Trophoblast cell (in vitro differentiated cells and primary cell): ENCODE results near the gene BAIAP3.

Experiments
- DNase-seq, 2 donors: peaks; one replicate each; pipeline ENCODE4 v3.0.0-alpha.2; 2016
- H2AFZ ChIP-seq: 2 replicates; pipeline ENCODE4 v1.6.1; 2013; ENCODE audit warnings: low read length, moderate library complexity, mild to moderate bottlenecking; ENCODE audit not compliant: insufficient read depth, poor library complexity
- H2AK5ac ChIP-seq: 2 replicates; pipeline ENCODE4 v1.6.1; 2013; ENCODE audit warnings: mild to moderate bottlenecking, low read length
- H2BK120ac ChIP-seq: 2 replicates; pipeline ENCODE4 v1.6.1; 2013; ENCODE audit warnings: low read length, mild to moderate bottlenecking, moderate library complexity; ENCODE audit not compliant: insufficient read depth, poor library complexity
- H2BK12ac ChIP-seq: 2 replicates; pipeline ENCODE4 v1.6.1; 2013; ENCODE audit warnings: mild to moderate bottlenecking, low read length, moderate library complexity
- H2BK5ac ChIP-seq: 2 replicates; pipeline ENCODE4 v1.6.1; 2013; ENCODE audit warnings: low read length, low read depth, moderate library complexity, mild to moderate bottlenecking; ENCODE audit not compliant: poor library complexity
- H3K14ac ChIP-seq: 2 replicates; pipeline ENCODE4 v1.6.1; 2013; ENCODE audit warnings: mild to moderate bottlenecking, low read length
- H3K18ac ChIP-seq: 2 replicates; pipeline ENCODE4 v1.6.1; 2013; ENCODE audit warnings: mild to moderate bottlenecking, low read length
- H3K23ac ChIP-seq: 2 replicates; pipeline ENCODE4 v1.6.1; 2013; ENCODE audit warnings: low read length
- H3K27ac ChIP-seq: 2 replicates; pipeline ENCODE4 v1.5.1; 2013; ENCODE audit warnings: low read depth, mild to moderate bottlenecking, inconsistent platforms, low read length, moderate library complexity
- H3K27me3 ChIP-seq: 2 replicates; pipeline ENCODE4 v1.6.1; 2013; ENCODE audit warnings: inconsistent platforms, mild to moderate bottlenecking, low read length, moderate library complexity; ENCODE audit not compliant: insufficient read depth
- H3K36me3 ChIP-seq, 2 experiments: 1 replicate in 1 of 2; 2 replicates in 1 of 2; pipeline ENCODE4 v1.6.1; 2013; ENCODE audit warnings: low read length in 2 of 2, mild to moderate bottlenecking in 2 of 2, moderate library complexity in 1 of 2; ENCODE audit not compliant: insufficient read depth in 2 of 2, control insufficient read depth in 1 of 2
- H3K4ac ChIP-seq: 2 replicates; pipeline ENCODE4 v1.6.1; 2013; ENCODE audit warnings: low read depth, mild to moderate bottlenecking, low read length, moderate library complexity
- H3K4me1 ChIP-seq, 2 experiments: 1 replicate in 1 of 2; 2 replicates in 1 of 2; pipeline ENCODE4 v1.6.1; 2013; ENCODE audit warnings: low read length in 2 of 2, mild to moderate bottlenecking in 2 of 2, moderate library complexity in 1 of 2; ENCODE audit not compliant: insufficient read depth in 2 of 2, control insufficient read depth in 1 of 2
- H3K4me2 ChIP-seq: 2 replicates; pipeline ENCODE4 v1.6.1; 2013; ENCODE audit warnings: inconsistent platforms, mild to moderate bottlenecking, low read length, moderate library complexity
- H3K4me3 ChIP-seq: 2 replicates; pipeline ENCODE4 v1.5.1; 2013; ENCODE audit warnings: mild to moderate bottlenecking, low read depth, low read length, inconsistent platforms
- H3K79me1 ChIP-seq: one replicate; pipeline ENCODE4 v1.6.1; 2013; ENCODE audit warnings: low read length
- H3K79me2 ChIP-seq: 2 replicates; pipeline ENCODE4 v1.6.1; 2013; ENCODE audit warnings: low read length, mild to moderate bottlenecking; ENCODE audit not compliant: control insufficient read depth, insufficient read depth, poor library complexity
- H3K9ac ChIP-seq: 2 replicates; pipeline ENCODE4 v1.6.1; 2013; ENCODE audit warnings: mild to moderate bottlenecking, low read length
- H3K9me3 ChIP-seq: 2 replicates; pipeline ENCODE4 v1.6.1; 2013; ENCODE audit warnings: low read depth, mild to moderate bottlenecking, control low read depth, inconsistent platforms, low read length; ENCODE audit not compliant: insufficient read depth
- H4K12ac ChIP-seq: 2 replicates; pipeline ENCODE4 v1.6.1; 2013; ENCODE audit warnings: low read depth, mild to moderate bottlenecking, low read length, moderate library complexity
- H4K8ac ChIP-seq: 2 replicates; pipeline ENCODE4 v1.6.1; 2013; ENCODE audit warnings: low read depth, mild to moderate bottlenecking, low read length, moderate library complexity
- H4K91ac ChIP-seq: one replicate; pipeline ENCODE4 v1.6.1; 2013; ENCODE audit warnings: low read depth, mild to moderate bottlenecking, low read length, moderate library complexity
- WGBS: extraction: QIAGEN DNeasy Blood & Tissue Kit; methylation state at CpG from one replicate; pipeline ENCODE4 v1.1.7; 2013; ENCODE audit warnings: missing lambda C conversion rate; ENCODE audit not compliant: insufficient read length, insufficient coverage; ENCODE audit errors: extremely low coverage; 5-methylcytosine and 5-hydroxymethylcytosine counted together

The BAIAP3 gene

DNA sequence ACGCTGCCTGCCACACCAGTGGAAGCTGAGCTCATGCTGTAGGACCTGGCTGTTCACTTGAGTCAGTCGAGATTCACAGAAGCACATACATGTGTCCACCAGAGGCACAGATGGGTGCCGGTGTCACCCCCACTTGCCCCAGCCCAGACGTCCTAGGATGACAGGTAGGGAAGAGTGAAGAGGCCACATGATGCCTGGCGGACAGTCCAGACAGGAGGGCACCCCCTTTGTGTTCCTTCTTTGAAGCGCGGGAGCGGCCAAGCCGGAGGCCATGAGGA, 15.2 kb upstream of the BAIAP3 start:
- Histone ChIP-seq H3K14ac (no peak overlapping the region), H3K27me3 (no peaks in the 10 kb centered on the region), H4K12ac (no peak overlapping the region), H3K79me2 (peaks cover 9% of the 10 kb centered on the region), H2AK5ac (no peak overlapping the region), H3K27ac (no peak overlapping the region), H3K4me3 (no peak overlapping the region), H3K79me1 (no peaks in the 10 kb centered on the region), H3K9ac (no peak overlapping the region), H2AFZ (no peak overlapping the region), H3K4ac (no peak overlapping the region), H3K18ac (no peak overlapping the region), H3K4me1 (no peaks in the 10 kb centered on the region), H4K91ac (no peak overlapping the region), H2BK120ac (no peak overlapping the region), H3K23ac (no peak overlapping the region), H3K9me3 (peaks cover 4% of the 10 kb centered on the region), H2BK12ac (no peak overlapping the region), H3K4me2 (no peak overlapping the region), H2BK5ac (no peak overlapping the region), H4K8ac (no peak overlapping the region), H3K36me3 (peaks cover 89 to 90% of the 10 kb centered on the region in 2 experiments)
- WGBS, result no CpG with 5 or more reads among the region's 9 CpGs
- no peak for DNase-seq

DNA sequence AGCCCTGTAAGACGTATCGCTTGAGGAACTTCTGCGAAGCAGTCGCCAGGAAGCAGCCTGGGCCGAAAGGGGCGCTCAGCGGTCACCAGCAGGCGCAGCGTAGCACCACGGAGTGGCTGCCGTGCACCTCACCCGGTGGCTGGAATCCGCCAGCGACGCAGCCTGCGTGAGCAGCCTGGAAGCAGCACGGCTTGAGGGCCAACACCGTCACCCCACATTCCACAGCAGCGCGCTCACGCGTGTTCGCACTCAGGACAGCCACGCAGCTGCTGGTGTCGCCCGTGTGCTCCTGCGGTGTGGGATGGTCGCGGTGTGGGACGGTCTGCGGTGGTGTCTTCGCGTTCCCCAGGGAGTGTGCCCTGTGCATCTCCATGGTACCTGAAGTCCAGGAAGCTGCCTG, 14.4 kb upstream of the BAIAP3 start:
- Histone ChIP-seq H3K4me2 (no peak overlapping the region), H3K27me3 (no peaks in the 10 kb centered on the region), H4K91ac (no peak overlapping the region), H2AK5ac (no peak overlapping the region), H3K79me2 (peaks cover 2% of the 10 kb centered on the region), H3K27ac (no peak overlapping the region), H3K4me1 (no peaks in the 10 kb centered on the region), H4K12ac (no peak overlapping the region), H3K36me3 (peaks cover 90 to 91% of the 10 kb centered on the region in 2 experiments), H3K14ac (no peak overlapping the region), H3K9me3 (peaks cover 4% of the 10 kb centered on the region), H2BK120ac (no peak overlapping the region), H2AFZ (no peak overlapping the region), H4K8ac (no peak overlapping the region), H3K9ac (no peak overlapping the region), H3K4ac (no peak overlapping the region), H3K23ac (no peak overlapping the region), H2BK5ac (no peak overlapping the region), H2BK12ac (no peak overlapping the region), H3K79me1 (no peaks in the 10 kb centered on the region), H3K4me3 (no peak overlapping the region), H3K18ac (no peak overlapping the region)
- DNase-seq, result no peak
- WGBS, result no CpG with 5 or more reads among the region's 33 CpGs

DNA sequence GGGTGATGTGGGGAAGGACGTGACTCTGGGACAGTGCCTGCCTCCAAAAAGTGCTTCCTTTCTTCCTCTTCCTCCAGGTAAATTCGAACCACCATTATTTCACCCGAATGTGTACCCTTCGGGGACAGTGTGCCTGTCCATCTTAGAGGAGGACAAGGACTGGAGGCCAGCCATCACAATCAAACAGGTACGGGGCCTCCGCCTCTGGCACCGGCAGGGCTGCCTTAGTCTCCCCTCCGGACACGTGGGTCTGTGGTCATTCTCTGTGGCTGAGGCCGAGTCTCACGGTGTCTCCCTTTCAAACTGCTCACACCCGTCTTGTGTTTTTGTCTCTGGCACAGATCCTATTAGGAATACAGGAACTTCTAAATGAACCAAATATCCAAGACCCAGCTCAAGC, 13.3 kb upstream of the BAIAP3 start:
- H2AFZ ChIP-seq, result no peak overlapping the region
- H4K91ac ChIP-seq, result no peak overlapping the region
- no peak overlapping the region for H3K27ac ChIP-seq
- peaks cover 4% of the 10 kb centered on the region for H3K9me3 ChIP-seq
- H3K4me3 ChIP-seq, result no peak overlapping the region
- H2BK120ac ChIP-seq, result no peak overlapping the region
- H3K4me2 ChIP-seq, result no peak overlapping the region
- no peak overlapping the region for H3K4ac ChIP-seq
- H3K36me3 ChIP-seq, result peaks cover 90 to 91% of the 10 kb centered on the region in 2 experiments
- WGBS, result no CpG with 5 or more reads among the region's 12 CpGs
- no peaks in the 10 kb centered on the region for H3K79me1 ChIP-seq
- H4K8ac ChIP-seq, result no peak overlapping the region
- no peak overlapping the region for H3K18ac ChIP-seq
- DNase-seq, result no peak
- no peak overlapping the region for H3K14ac ChIP-seq
- H3K79me2 ChIP-seq, result no peaks in the 10 kb centered on the region
- H3K27me3 ChIP-seq, result no peaks in the 10 kb centered on the region
- no peak overlapping the region for H2BK12ac ChIP-seq
- H4K12ac ChIP-seq, result no peak overlapping the region
- H3K23ac ChIP-seq, result no peak overlapping the region
- H2AK5ac ChIP-seq, result no peak overlapping the region
- H2BK5ac ChIP-seq, result no peak overlapping the region
- H3K4me1 ChIP-seq, result no peaks in the 10 kb centered on the region
- no peak overlapping the region for H3K9ac ChIP-seq

DNA sequence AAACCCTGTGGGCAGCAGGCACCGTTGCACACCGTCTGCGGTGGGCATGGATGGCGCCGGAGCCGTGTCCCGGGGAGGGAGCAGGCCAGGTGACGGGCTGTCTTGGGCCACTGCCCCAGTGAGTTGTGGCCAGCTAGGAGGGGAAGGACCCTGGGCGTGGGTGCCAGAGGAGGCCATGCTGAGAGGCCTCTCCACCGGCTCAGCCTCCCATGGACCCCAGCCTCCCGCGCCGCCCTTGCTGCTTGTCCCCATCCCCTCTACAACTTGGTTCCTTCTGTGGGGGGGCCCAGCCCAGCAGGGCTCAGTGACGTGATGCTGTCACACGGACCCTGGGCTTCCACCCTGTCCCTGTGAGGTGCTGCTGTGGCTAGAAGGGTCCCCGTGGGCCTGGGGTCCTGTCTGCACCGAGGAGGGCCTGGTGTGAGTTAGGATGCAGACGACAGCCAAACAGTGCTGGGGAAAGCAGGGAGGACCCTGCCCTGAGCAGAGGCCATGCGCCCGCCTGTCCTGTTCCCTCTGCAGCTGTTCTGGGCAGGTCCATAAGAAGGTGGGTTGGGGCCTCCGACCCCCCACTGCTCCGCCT, 12.7 kb upstream of the BAIAP3 start:
- H4K12ac ChIP-seq, result no peak overlapping the region
- no peak overlapping the region for H3K4ac ChIP-seq
- H2BK120ac ChIP-seq, result no peak overlapping the region
- H3K9ac ChIP-seq, result no peak overlapping the region
- H3K14ac ChIP-seq, result no peak overlapping the region
- no peak overlapping the region for H4K91ac ChIP-seq
- H2AK5ac ChIP-seq, result no peak overlapping the region
- H2BK5ac ChIP-seq, result no peak overlapping the region
- H3K18ac ChIP-seq, result no peak overlapping the region
- H3K4me2 ChIP-seq, result no peak overlapping the region
- H3K27me3 ChIP-seq, result no peaks in the 10 kb centered on the region
- no peak overlapping the region for H4K8ac ChIP-seq
- no peak overlapping the region for H3K23ac ChIP-seq
- no peak for DNase-seq
- whole genome bisulfite sequencing, result no CpG with 5 or more reads among the region's 22 CpGs
- H2AFZ ChIP-seq, result no peak overlapping the region
- H3K9me3 ChIP-seq, result peaks cover 4% of the 10 kb centered on the region
- no peak overlapping the region for H3K4me3 ChIP-seq
- H3K4me1 ChIP-seq, result no peaks in the 10 kb centered on the region
- H3K79me2 ChIP-seq, result no peaks in the 10 kb centered on the region
- no peak overlapping the region for H3K27ac ChIP-seq
- H2BK12ac ChIP-seq, result no peak overlapping the region
- no peaks in the 10 kb centered on the region for H3K79me1 ChIP-seq
- H3K36me3 ChIP-seq, result peaks cover 90 to 91% of the 10 kb centered on the region in 2 experiments
